CD4-positive, alpha-beta T cell treated with Interleukin-2 at 100 ng/mL for 4 hours (primary cell): ENCODE data around the gene CORO2B.

ENCODE experiments used
- DNase-seq: peaks from one replicate; pipeline ENCODE4 v3.0.0-alpha.2; 2020; ENCODE audit warnings: low spot score

Gene CORO2B

GRCh38 chr15:68608844-68609232 lies 30.0 kb downstream of the CORO2B start:
- no peak for DNase-seq

- no peak for DNase-seq
Measured at GRCh38 chr15:68609629-68610028, 30.8 kb downstream of the CORO2B start.

- no peak for DNase-seq
Measured at GRCh38 chr15:68610825-68611224, 32.0 kb downstream of the CORO2B start.

- no peak for DNase-seq
Measured at GRCh38 chr15:68612503-68612902, 33.7 kb downstream of the CORO2B start.

- DNase-seq: no peak
Measured at GRCh38 chr15:68612979-68613740, 34.4 kb downstream of the CORO2B start.

GRCh38 chr15:68614286-68615035 lies 35.7 kb downstream of the CORO2B start:
- DNase-seq: no peak

- DNase-seq: no peak
Measured at GRCh38 chr15:68615301-68615700, 36.5 kb downstream of the CORO2B start.

- no peak for DNase-seq
Measured at GRCh38 chr15:68615811-68616210, 37.0 kb downstream of the CORO2B start.

GRCh38 chr15:68616397-68616796 lies 37.6 kb downstream of the CORO2B start:
- no peak for DNase-seq

- DNase-seq: no peak
Measured at GRCh38 chr15:68617001-68617400, 38.2 kb downstream of the CORO2B start.

GRCh38 chr15:68617777-68618176 lies 39.0 kb downstream of the CORO2B start:
- DNase-seq: no peak

GRCh38 chr15:68618394-68618793 lies 39.6 kb downstream of the CORO2B start:
- DNase-seq: no peak

- no peak for DNase-seq
Measured at GRCh38 chr15:68618908-68619698, 40.3 kb downstream of the CORO2B start.

- DNase-seq: no peak
Measured at GRCh38 chr15:68620721-68621527, 42.1 kb downstream of the CORO2B start.

GRCh38 chr15:68621535-68621934 lies 42.7 kb downstream of the CORO2B start:
- no peak for DNase-seq

- no peak for DNase-seq
Measured at GRCh38 chr15:68623301-68623892, 44.6 kb downstream of the CORO2B start.

GRCh38 chr15:68625853-68626252 lies 47.1 kb downstream of the CORO2B start:
- no peak for DNase-seq

- no peak for DNase-seq
Measured at GRCh38 chr15:68626283-68626682, 47.5 kb downstream of the CORO2B start.

GRCh38 chr15:68626739-68627138 lies 47.9 kb downstream of the CORO2B start:
- no peak for DNase-seq

- DNase-seq: no peak
Measured at GRCh38 chr15:68627476-68627875, 48.7 kb downstream of the CORO2B start.

- no peak for DNase-seq
Measured at GRCh38 chr15:68627995-68628394, 49.2 kb downstream of the CORO2B start.
